H1 (cell line): ENCODE results near the gene LOC101059915.

ENCODE experiments used
- CTCF ChIA-PET: fragments of 300-600 bp; sonication (Branson Sonifier 250); formaldehyde crosslinking; loops from one replicate; lab custom pipeline; 2021; ENCODE audit not compliant: partially characterized antibody; lab: Charles Lee
- POLR2A ChIA-PET: fragments of 300-600 bp; sonication (Branson Sonifier 250); formaldehyde crosslinking; loops from one replicate; lab custom pipeline; 2021; ENCODE audit warnings: inconsistent platforms; ENCODE audit not compliant: partially characterized antibody; lab: Charles Lee
- DNase-seq, 2 experiments: peaks; one replicate each; pipeline versions ENCODE4 v3.0.0 to v3.0.0-alpha.2; 2010 to 2022; ENCODE audit warnings: low spot score in 2 of 2, low read depth in 1 of 2, mixed read lengths in 1 of 2
- FAIRE-seq: peaks from 2 replicates; lab custom pipeline; 2011; peaks lifted over from hg19 to GRCh38; lab: Jason Lieb, UNC
- H2AFZ ChIP-seq: 2 replicates; pipeline ENCODE4 v1.8.1; 2012; ENCODE audit warnings: low read length, inconsistent platforms
- H2AK5ac ChIP-seq: 2 replicates; pipeline ENCODE4 v1.6.1; 2013; ENCODE audit warnings: low read depth, low read length
- H2BK120ac ChIP-seq: replicated peaks from 2 replicates; pipeline ENCODE3; 2013; ENCODE audit warnings: low read depth, low read length, inconsistent platforms
- H2BK12ac ChIP-seq: 2 replicates; pipeline ENCODE4 v1.6.1; 2013; ENCODE audit warnings: low read depth, low read length
- H2BK15ac ChIP-seq: 2 replicates; pipeline ENCODE4 v1.6.1; 2013; ENCODE audit warnings: low read length
- H2BK20ac ChIP-seq: 2 replicates; pipeline ENCODE4 v1.6.1; 2013; ENCODE audit warnings: low read length
- H2BK5ac ChIP-seq: 2 replicates; pipeline ENCODE4 v1.6.1; 2013; ENCODE audit warnings: low read depth, low read length
- H3K14ac ChIP-seq: 2 replicates; pipeline ENCODE4 v1.6.1; 2013; ENCODE audit warnings: inconsistent platforms; ENCODE audit not compliant: insufficient read length
- H3K18ac ChIP-seq: 2 replicates; pipeline ENCODE4 v1.6.1; 2013; ENCODE audit warnings: low read length; ENCODE audit errors: extremely low read depth
- H3K23ac ChIP-seq: 2 replicates; pipeline ENCODE4 v1.6.1; 2013; ENCODE audit warnings: inconsistent platforms; ENCODE audit not compliant: insufficient read length
- H3K23me2 ChIP-seq: 2 replicates; pipeline ENCODE4 v1.6.1; 2013; ENCODE audit warnings: low read depth, low read length
- H3K27ac ChIP-seq: 2 replicates; pipeline ENCODE4 v1.6.1; 2011; ENCODE audit warnings: low read depth, low read length, inconsistent platforms
- H3K27me3 ChIP-seq, 4 experiments: replicated peaks in 1 of 4; 1 replicate in 1 of 4; 2 replicates in 3 of 4; pipeline versions ENCODE4 v1.6.1 to v1.8.1; 2011 to 2013; ENCODE audit warnings: low read length in 3 of 4, mild to moderate bottlenecking in 3 of 4, inconsistent platforms in 2 of 4, mixed read lengths in 2 of 4, moderate library complexity in 1 of 4; ENCODE audit not compliant: control insufficient read depth in 3 of 4, insufficient read depth in 3 of 4; ENCODE audit errors: extremely low read depth in 1 of 4
- H3K36me3 ChIP-seq, 4 experiments: 2 replicates each; pipeline versions ENCODE4 v1.6.1 to v1.8.1; 2011 to 2013; ENCODE audit warnings: mild to moderate bottlenecking in 4 of 4, low read length in 3 of 4, moderate library complexity in 2 of 4, control low read depth in 1 of 4, inconsistent platforms in 1 of 4; ENCODE audit not compliant: insufficient read depth in 4 of 4, control insufficient read depth in 2 of 4
- H3K4ac ChIP-seq: replicated peaks from 2 replicates; pipeline ENCODE3; 2013; ENCODE audit warnings: low read length, low read depth, mixed read lengths, inconsistent platforms; ENCODE audit not compliant: insufficient read length
- H3K4me1 ChIP-seq, 4 experiments: replicated peaks in 1 of 4; 1 replicate in 1 of 4; 2 replicates in 3 of 4; pipeline versions ENCODE4 v1.6.1 to v1.8.1; 2011 to 2013; ENCODE audit warnings: low read length in 3 of 4, inconsistent platforms in 2 of 4, mixed read lengths in 1 of 4; ENCODE audit not compliant: insufficient read depth in 4 of 4, control insufficient read depth in 3 of 4
- H3K4me2 ChIP-seq, 2 experiments: 2 replicates each; pipeline versions ENCODE4 v1.6.1 to v1.8.1; 2011 to 2013; ENCODE audit warnings: low read depth in 2 of 2, low read length in 2 of 2, control low read depth in 1 of 2, inconsistent platforms in 1 of 2, mild to moderate bottlenecking in 1 of 2; ENCODE audit not compliant: insufficient read depth in 1 of 2
- H3K4me3 ChIP-seq, 4 experiments: fragments of 200-600, 300-600 bp in 1 of 4; sonication (generic), shearing (Covaris generic), sonication (Bioruptor Twin) in 1 of 4; 2 replicates each; pipeline versions ENCODE4 v1.5.1 to v1.8.1; 2011 to 2016; ENCODE audit warnings: low read length in 4 of 4, low read depth in 3 of 4, control low read depth in 2 of 4, inconsistent platforms in 2 of 4, mild to moderate bottlenecking in 2 of 4, mixed read lengths in 1 of 4, moderate library complexity in 1 of 4; ENCODE audit not compliant: insufficient read depth in 2 of 4; ENCODE audit errors: extremely low read depth in 1 of 4
- H3K56ac ChIP-seq: replicated peaks from 2 replicates; pipeline ENCODE3; 2013; ENCODE audit warnings: low read depth, mild to moderate bottlenecking, mixed read lengths, low read length, inconsistent platforms; ENCODE audit not compliant: insufficient read length
- H3K79me1 ChIP-seq: 2 replicates; pipeline ENCODE4 v1.6.1; 2013; ENCODE audit warnings: low read depth, low read length, control low read depth
- H3K79me2 ChIP-seq, 2 experiments: 2 replicates each; pipeline versions ENCODE4 v1.6.1 to v1.8.1; 2012 to 2013; ENCODE audit warnings: low read length in 2 of 2, mild to moderate bottlenecking in 2 of 2, inconsistent platforms in 1 of 2; ENCODE audit not compliant: insufficient read depth in 2 of 2, control insufficient read depth in 1 of 2
- H3K9ac ChIP-seq, 4 experiments: replicated peaks in 1 of 4; 1 replicate in 1 of 4; 2 replicates in 3 of 4; pipeline versions ENCODE4 v1.6.1 to v1.8.1; 2011 to 2013; ENCODE audit warnings: low read depth in 3 of 4, low read length in 3 of 4, control low read depth in 2 of 4, mild to moderate bottlenecking in 2 of 4, moderate library complexity in 2 of 4, inconsistent platforms in 1 of 4; ENCODE audit errors: extremely low read depth in 1 of 4
- H3K9me3 ChIP-seq, 2 experiments: 2 replicates each; pipeline versions ENCODE4 v1.6.1 to v1.8.1; 2012 to 2013; ENCODE audit warnings: mild to moderate bottlenecking in 2 of 2, moderate library complexity in 2 of 2, control low read depth in 1 of 2, inconsistent platforms in 1 of 2, low read depth in 1 of 2, low read length in 1 of 2, mixed read lengths in 1 of 2; ENCODE audit not compliant: insufficient read depth in 2 of 2
- H4K20me1 ChIP-seq, 2 experiments: replicated peaks in 1 of 2; 2 replicates each; pipeline versions ENCODE3 to v1.8.1; 2011 to 2013; ENCODE audit warnings: inconsistent platforms in 2 of 2, low read length in 2 of 2, mild to moderate bottlenecking in 1 of 2; ENCODE audit not compliant: insufficient read depth in 2 of 2, control insufficient read depth in 1 of 2
- H4K5ac ChIP-seq: 2 replicates; pipeline ENCODE4 v1.6.1; 2013; ENCODE audit warnings: low read length, low read depth, mixed read lengths, inconsistent platforms; ENCODE audit not compliant: insufficient read length
- H4K8ac ChIP-seq: 2 replicates; pipeline ENCODE4 v1.8.0; 2013; ENCODE audit warnings: mild to moderate bottlenecking, moderate library complexity, low read length, inconsistent platforms; ENCODE audit not compliant: insufficient read depth; ENCODE audit errors: extremely low read depth
- H4K91ac ChIP-seq: replicated peaks from 2 replicates; pipeline ENCODE3; 2013; ENCODE audit warnings: low read length, mixed read lengths, inconsistent platforms; ENCODE audit not compliant: insufficient read length
- CBX5 ChIP-seq: fragments of 300-800, 300-1000 bp; sonication (generic); IDR thresholded peaks from 2 replicates; pipeline ENCODE4 v1.7.1; 2016; ENCODE audit warnings: antibody characterized with exemption, low read length, low read depth
- CTBP2 ChIP-seq: IDR thresholded peaks from 2 replicates; pipeline ENCODE4 v1.7.0; 2011; ENCODE audit warnings: borderline replicate concordance, mild to moderate bottlenecking, moderate library complexity, mixed read lengths, low read length; ENCODE audit not compliant: insufficient read depth, insufficient read length
- RBBP5 ChIP-seq: IDR thresholded peaks from 2 replicates; pipeline ENCODE4 v1.7.1; 2012; ENCODE audit warnings: low read depth, mild to moderate bottlenecking, inconsistent platforms, low read length, moderate library complexity, borderline replicate concordance
- WGBS, 2 experiments: shearing (Covaris generic) in 1 of 2; methylation state at CpG; one replicate each; pipeline versions ENCODE4 v1.1.6 to v1.1.7; 2013 to 2015; ENCODE audit warnings: low lambda C conversion rate in 2 of 2, mixed read lengths in 2 of 2, inconsistent platforms in 1 of 2, low coverage in 1 of 2, missing lambda C conversion rate in 1 of 2; ENCODE audit not compliant: insufficient replicate concordance in 2 of 2, insufficient coverage in 1 of 2, insufficient read length in 1 of 2; ENCODE audit errors: extremely low coverage in 1 of 2, missing lambda C conversion rate in 1 of 2; 5-methylcytosine and 5-hydroxymethylcytosine counted together

LOC101059915 gene

GRCh38 chrX:71638409-71638808, 28.9 kb upstream of the LOC101059915 start:
- H3K27me3 ChIP-seq, result no peaks in the 10 kb centered on the region
- no peak overlapping the region for H3K4me2 ChIP-seq
- no peaks in the 10 kb centered on the region for H3K9me3 ChIP-seq
- WGBS, 2 experiments, result 79% methylated on average over 4 of the region's 4 CpGs; no CpG with 5 or more reads in 1 of the 2 experiments
- H2BK120ac ChIP-seq, result no peak overlapping the region
- H3K36me3 ChIP-seq, result no peaks in the 10 kb centered on the region
- no peak overlapping the region for H4K91ac ChIP-seq
- no peak overlapping the region for H2BK20ac ChIP-seq
- no peak overlapping the region for H3K23ac ChIP-seq
- H4K5ac ChIP-seq, result no peak overlapping the region
- TF ChIP-seq CTBP2, result no peak
- no peak for TF ChIP-seq RBBP5
- no peak for TF ChIP-seq CBX5
- TF ChIP-seq, all 59 proteins: peak for 0
- Histone ChIP-seq H3K18ac (no peak overlapping the region), H2AK5ac (no peak overlapping the region), H3K4me1 (no peaks in the 10 kb centered on the region), H3K4ac (no peak overlapping the region), H2BK12ac (no peak overlapping the region), H3K79me1 (no peaks in the 10 kb centered on the region), H2BK15ac (no peak overlapping the region), H3K23me2 (no peaks in the 10 kb centered on the region), H4K8ac (no peak overlapping the region), H2BK5ac (no peak overlapping the region), H3K79me2 (no peaks in the 10 kb centered on the region), H3K4me3 (no peak overlapping the region), H4K20me1 (no peaks in the 10 kb centered on the region), H3K27ac (no peak overlapping the region), H3K14ac (no peak overlapping the region), H3K9ac (no peak overlapping the region), H2AFZ (no peak overlapping the region), H3K56ac (no peak overlapping the region)
- FAIRE-seq (no peak), DNase-seq (no peak)
- CTCF ChIA-PET, result interaction anchor here (0.6 kb wide), 1 partner anchor 14 kb away, joined by 3 read pairs; no protein-coding TSS in a partner anchor
- POLR2A ChIA-PET, result no interaction called here
